PC-3 (cell line): ENCODE data around the gene PLPP7.

ENCODE experiments used
- CTCF ChIP-seq: fragments of 300-600 bp; sonication (generic); conservative IDR thresholded peaks from 2 replicates; pipeline ENCODE4 v1.5.1; 2017; ENCODE audit warnings: antibody characterized with exemption, low read depth, mild to moderate bottlenecking, low read length
- EZH2 ChIP-seq: fragments of 300-600 bp; sonication (generic); IDR thresholded peaks from one replicate; pipeline ENCODE4 v1.6.1; 2017; ENCODE audit warnings: antibody characterized with exemption, mild to moderate bottlenecking, low read length; ENCODE audit not compliant: unreplicated experiment
- EZH2phosphoT487 ChIP-seq: fragments of 300-600 bp; sonication (generic); IDR thresholded peaks from 2 replicates; pipeline ENCODE4 v1.6.1; 2018; ENCODE audit warnings: mild to moderate bottlenecking, antibody characterized with exemption, low read length, borderline replicate concordance

DNA sequence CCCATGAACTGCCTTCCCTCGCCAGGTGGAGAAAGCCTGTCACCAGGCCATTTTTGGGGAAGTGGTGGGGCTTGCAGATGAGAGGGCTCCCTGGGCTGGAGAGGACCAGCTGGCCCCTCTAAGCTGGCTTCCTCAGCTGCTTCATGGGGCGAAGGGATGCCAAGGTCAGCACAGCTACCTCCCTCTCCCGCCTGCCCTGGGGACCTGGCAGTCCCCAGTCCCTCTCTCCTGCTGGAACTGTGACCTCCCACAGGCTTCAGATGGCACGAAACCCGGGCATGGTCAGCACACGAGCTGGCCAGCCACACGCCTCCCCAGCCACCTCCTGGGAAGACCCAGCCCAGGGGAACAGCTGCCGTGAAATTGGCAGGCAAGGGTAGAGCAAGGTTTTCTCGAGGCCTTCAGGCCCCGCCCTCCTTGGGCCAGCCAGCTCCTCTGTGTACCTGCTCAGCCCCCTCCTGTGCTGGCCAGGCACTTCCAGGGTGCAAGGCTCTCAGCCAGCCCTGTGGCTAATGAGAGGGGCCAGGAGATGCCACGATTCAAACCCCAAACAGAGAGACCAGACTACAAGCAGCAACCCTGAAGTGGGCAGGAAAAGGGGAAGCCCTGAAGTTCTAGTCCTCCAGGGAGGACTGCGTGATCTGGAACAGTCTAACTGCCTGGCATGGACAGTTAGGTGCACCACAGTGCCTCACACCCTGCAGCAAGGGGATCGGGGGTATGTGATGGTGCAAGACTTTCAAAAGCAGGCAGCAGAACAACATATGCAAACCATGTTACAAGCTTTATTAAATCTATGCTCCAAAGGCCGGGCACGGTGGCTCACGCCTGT, 12.9 kb downstream of the PLPP7 start:
- no peak for TF ChIP-seq CTCF
- TF ChIP-seq EZH2: no peak
- TF ChIP-seq EZH2phosphoT487: no peak
